GM12864 (cell line): ENCODE data around the gene LRRC74A.

ENCODE experiments used
- DNase-seq: peaks from one replicate; pipeline ENCODE4 v3.0.0-alpha.2; 2011; ENCODE audit warnings: low read depth
- H3K4me3 ChIP-seq: 2 replicates; pipeline ENCODE4 v1.5.1; 2011; ENCODE audit warnings: mild to moderate bottlenecking, low read depth, low read length, control low read depth
- TF ChIP-seq, protein P1 (sequence below): IDR thresholded peaks from 2 replicates; pipeline ENCODE4 v1.5.1; 2011; ENCODE audit warnings: low read depth, mild to moderate bottlenecking, moderate library complexity, low read length, control low read depth, inconsistent platforms; ENCODE audit errors: missing control alignments

Gene LRRC74A

DNA sequence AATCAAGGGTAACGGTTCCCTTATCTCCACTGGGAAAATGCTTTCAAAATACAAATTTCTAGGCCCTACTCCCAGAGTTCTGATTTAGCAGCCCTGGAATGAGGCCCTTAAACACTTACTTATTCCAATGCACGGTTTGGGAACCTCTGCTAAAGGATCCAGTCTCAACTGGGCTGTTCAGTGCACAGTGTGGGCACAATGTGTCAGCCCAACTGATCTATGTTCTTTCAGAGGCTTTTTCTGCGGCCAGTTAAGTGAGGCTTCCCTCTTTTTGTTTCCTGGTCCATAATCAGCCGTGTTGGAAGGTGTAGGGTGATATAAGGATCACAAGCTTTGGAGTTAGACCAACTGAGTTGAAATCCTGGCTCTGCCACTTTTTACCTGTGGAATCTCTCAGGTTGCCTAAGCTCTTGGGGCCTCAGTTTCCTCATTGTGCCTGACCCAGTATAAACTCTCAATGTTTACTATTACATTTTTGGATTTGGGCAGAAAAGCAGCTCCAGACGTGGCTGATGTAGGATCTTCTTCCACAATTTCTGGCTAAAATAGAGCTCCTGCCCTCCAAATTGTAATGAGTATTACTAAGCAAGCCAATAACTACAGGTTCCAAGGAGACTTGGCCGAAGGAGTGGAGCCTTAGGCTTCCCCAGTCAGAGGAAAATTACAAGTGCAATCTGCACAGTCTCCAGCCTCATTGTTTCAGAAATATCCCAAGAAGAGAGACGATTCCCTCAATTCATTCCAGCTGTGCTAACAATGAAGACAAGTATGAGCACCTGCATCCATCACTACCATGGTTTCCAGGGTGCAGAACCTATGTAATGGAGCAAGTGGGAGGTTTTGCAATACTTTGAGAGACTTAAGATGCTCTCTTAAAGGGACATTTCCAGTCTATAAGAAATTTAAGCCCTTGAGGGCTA, 11.2 kb upstream of the LRRC74A start:
- TF ChIP-seq, protein P1, sequence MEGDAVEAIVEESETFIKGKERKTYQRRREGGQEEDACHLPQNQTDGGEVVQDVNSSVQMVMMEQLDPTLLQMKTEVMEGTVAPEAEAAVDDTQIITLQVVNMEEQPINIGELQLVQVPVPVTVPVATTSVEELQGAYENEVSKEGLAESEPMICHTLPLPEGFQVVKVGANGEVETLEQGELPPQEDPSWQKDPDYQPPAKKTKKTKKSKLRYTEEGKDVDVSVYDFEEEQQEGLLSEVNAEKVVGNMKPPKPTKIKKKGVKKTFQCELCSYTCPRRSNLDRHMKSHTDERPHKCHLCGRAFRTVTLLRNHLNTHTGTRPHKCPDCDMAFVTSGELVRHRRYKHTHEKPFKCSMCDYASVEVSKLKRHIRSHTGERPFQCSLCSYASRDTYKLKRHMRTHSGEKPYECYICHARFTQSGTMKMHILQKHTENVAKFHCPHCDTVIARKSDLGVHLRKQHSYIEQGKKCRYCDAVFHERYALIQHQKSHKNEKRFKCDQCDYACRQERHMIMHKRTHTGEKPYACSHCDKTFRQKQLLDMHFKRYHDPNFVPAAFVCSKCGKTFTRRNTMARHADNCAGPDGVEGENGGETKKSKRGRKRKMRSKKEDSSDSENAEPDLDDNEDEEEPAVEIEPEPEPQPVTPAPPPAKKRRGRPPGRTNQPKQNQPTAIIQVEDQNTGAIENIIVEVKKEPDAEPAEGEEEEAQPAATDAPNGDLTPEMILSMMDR: no peak
- H3K4me3 ChIP-seq: no peak overlapping the region
- no peak for DNase-seq

- no peak overlapping the region for H3K4me3 ChIP-seq
- DNase-seq: no peak
- TF ChIP-seq, protein P1: no peak
These were observed 5.5 kb upstream of the LRRC74A start for GRCh38 chr14:76820700-76821099.

DNA sequence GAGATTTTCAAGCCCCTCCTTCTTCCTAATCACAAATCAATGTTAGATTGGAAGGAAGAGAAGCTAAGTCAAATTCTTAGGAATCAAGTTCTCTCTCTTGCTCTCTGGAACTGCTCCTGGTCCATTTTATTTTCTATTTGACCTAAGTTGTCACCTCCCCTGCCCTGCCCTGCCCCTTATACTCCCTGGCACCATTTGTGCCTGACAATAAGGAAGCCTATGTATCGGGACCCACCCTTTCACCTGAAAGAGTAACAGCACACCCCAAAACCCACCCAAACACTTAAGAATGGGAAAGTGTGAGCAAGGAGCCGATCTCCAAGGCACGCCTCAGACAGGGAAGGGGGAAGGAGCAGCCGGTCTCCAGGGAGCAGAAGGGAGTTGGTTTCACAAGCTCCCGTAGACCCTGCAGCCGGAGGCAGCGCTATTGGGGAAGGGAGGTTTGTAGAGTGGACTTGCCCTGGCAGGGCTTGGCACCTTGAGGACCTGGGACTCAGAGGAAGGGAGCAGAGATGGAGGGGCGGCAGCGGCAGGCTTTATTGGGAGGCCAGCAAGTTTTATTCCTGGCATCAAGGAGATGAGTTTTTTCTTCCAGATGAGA, 1.6 kb downstream of the LRRC74A start:
- TF ChIP-seq, protein P1: no peak

GRCh38 chr14:76828339-76829012, 2.3 kb downstream of the LRRC74A start:
- TF ChIP-seq, protein P1: no peak
- no peak overlapping the region for H3K4me3 ChIP-seq
- DNase-seq: no peak

More for the DNA sequence above, 1.6 kb downstream of the LRRC74A start:
- H3K4me3 ChIP-seq: no peak overlapping the region
- no peak for DNase-seq

DNA sequence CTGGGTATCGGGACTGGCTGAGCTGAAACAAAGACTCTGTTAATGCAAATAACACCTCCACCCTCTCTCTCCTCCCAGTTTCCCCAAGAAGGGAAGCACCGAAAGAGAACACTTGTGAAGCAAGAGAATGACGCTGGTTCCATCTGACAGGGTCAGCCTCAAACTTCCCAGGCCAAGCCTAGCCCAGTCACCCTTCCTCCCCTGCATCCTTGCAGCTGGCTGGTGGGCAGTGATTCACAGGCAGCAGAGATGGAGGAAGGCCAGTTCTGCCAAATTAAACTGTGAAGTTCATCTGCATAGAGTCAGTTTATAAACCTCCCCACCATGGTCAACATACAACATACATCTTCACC, 2.8 kb downstream of the LRRC74A start:
- H3K4me3 ChIP-seq: no peak overlapping the region
- TF ChIP-seq, protein P1: no peak
- DNase-seq: no peak

GRCh38 chr14:76829650-76830421, 3.6 kb downstream of the LRRC74A start:
- TF ChIP-seq, protein P1: no peak
- no peak for DNase-seq

More at GRCh38 chr14:76829650-76830421, 3.6 kb downstream of the LRRC74A start:
- H3K4me3 ChIP-seq: no peak overlapping the region
